Osteocyte (in vitro differentiated cells): ENCODE results near the gene DEK. TPM values are rescaled to one million over a fixed set of nuclear protein-coding genes. Genes with fewer than 3 reads are reported as not detected.
"Not testable (repeated sequence)": the region's sequence is repeated elsewhere in the genome, so short reads cannot be mapped to it uniquely, and the experiment has no call there.

ENCODE experiments used
- DNase-seq: peaks from one replicate; pipeline ENCODE4 v3.0.0; 2021; ENCODE audit warnings: mixed read lengths; ENCODE audit not compliant: unreplicated experiment; ENCODE audit errors: extremely low spot score
- H3K27ac Mint-ChIP-seq: one replicate; pipeline ENCODE4 v1.8.0; 2021; ENCODE audit warnings: mild to moderate bottlenecking, mixed read lengths; ENCODE audit not compliant: unreplicated experiment
- H3K27me3 Mint-ChIP-seq: one replicate; pipeline ENCODE4 v1.8.0; 2021; ENCODE audit warnings: mixed read lengths; ENCODE audit not compliant: unreplicated experiment
- H3K36me3 Mint-ChIP-seq: one replicate; pipeline ENCODE4 v1.8.0; 2021; ENCODE audit warnings: mixed read lengths; ENCODE audit not compliant: unreplicated experiment
- H3K4me1 Mint-ChIP-seq: one replicate; pipeline ENCODE4 v1.8.0; 2021; ENCODE audit warnings: mixed read lengths; ENCODE audit not compliant: unreplicated experiment
- H3K4me3 Mint-ChIP-seq: one replicate; pipeline ENCODE4 v1.8.0; 2021; ENCODE audit warnings: mild to moderate bottlenecking, moderate library complexity, mixed read lengths; ENCODE audit not compliant: unreplicated experiment
- H3K9me3 Mint-ChIP-seq: one replicate; pipeline ENCODE4 v1.8.0; 2021; ENCODE audit warnings: mixed read lengths; ENCODE audit not compliant: unreplicated experiment
- CTCF ChIP-seq: fragments of 200-600 bp; sonication (generic); IDR thresholded peaks from 2 replicates; pipeline ENCODE4 v1.5.0; 2021; ENCODE audit warnings: antibody characterized with exemption, mild to moderate bottlenecking, moderate library complexity
- total RNA-seq: library from RNA; stranded (reverse); gene quantifications from 2 replicates; pipeline ENCODE4 v1.2.1, GENCODE V29; 2021

DEK gene
- total RNA-seq, 1 donor from 2014 or later: 62.1 TPM

- Mint-ChIP-seq H3K9me3 (peaks cover 18% of the 10 kb centered on the region), H3K4me1 (peaks cover 12% of the 10 kb centered on the region), H3K27ac (peak overlapping the region; percentile 67), H3K36me3 (peaks cover 65% of the 10 kb centered on the region)
- not testable (repeated sequence) for DNase-seq, H3K4me3 Mint-ChIP-seq, H3K27me3 Mint-ChIP-seq
Observed at GRCh38 chr6:18227166-18227565, 37.2 kb downstream of the DEK start.

GRCh38 chr6:18226451-18227105 lies 37.8 kb downstream of the DEK start:
- Mint-ChIP-seq H3K27ac (peak overlapping the region; percentile 67), H3K9me3 (peaks cover 13% of the 10 kb centered on the region), H3K36me3 (peaks cover 65% of the 10 kb centered on the region), H3K4me1 (peaks cover 12% of the 10 kb centered on the region)
- not testable (repeated sequence) for DNase-seq, H3K4me3 Mint-ChIP-seq, H3K27me3 Mint-ChIP-seq

GRCh38 chr6:18221288-18221615 lies 43.1 kb downstream of the DEK start:
- no peaks in the 10 kb centered on the region for H3K27me3 Mint-ChIP-seq
- no peak overlapping the region for H3K27ac Mint-ChIP-seq
- peaks cover 9% of the 10 kb centered on the region for H3K4me1 Mint-ChIP-seq
- H3K9me3 Mint-ChIP-seq: peaks cover 3% of the 10 kb centered on the region
- DNase-seq: no peak
- no peak overlapping the region for H3K4me3 Mint-ChIP-seq
- TF ChIP-seq CTCF: no peak
- H3K36me3 Mint-ChIP-seq: peaks cover 33% of the 10 kb centered on the region

- Mint-ChIP-seq H3K9me3 (peaks cover 3% of the 10 kb centered on the region), H3K36me3 (peaks cover 31% of the 10 kb centered on the region), H3K4me1 (peaks cover 10% of the 10 kb centered on the region), H3K4me3 (no peak overlapping the region), H3K27me3 (no peaks in the 10 kb centered on the region), H3K27ac (no peak overlapping the region)
- DNase-seq: no peak
- TF ChIP-seq CTCF: no peak
Observed at GRCh38 chr6:18219591-18219990, 44.7 kb downstream of the DEK start.

GRCh38 chr6:18218233-18218632 lies 46.1 kb downstream of the DEK start:
- no peak overlapping the region for H3K4me3 Mint-ChIP-seq
- H3K4me1 Mint-ChIP-seq: peaks cover 10% of the 10 kb centered on the region
- H3K36me3 Mint-ChIP-seq: peaks cover 38% of the 10 kb centered on the region
- TF ChIP-seq CTCF: no peak
- H3K27me3 Mint-ChIP-seq: no peaks in the 10 kb centered on the region
- no peak for DNase-seq
- peaks cover 3% of the 10 kb centered on the region for H3K9me3 Mint-ChIP-seq
- no peak overlapping the region for H3K27ac Mint-ChIP-seq

- H3K36me3 Mint-ChIP-seq: peaks cover 27% of the 10 kb centered on the region
- H3K27ac Mint-ChIP-seq: peak overlapping the region; percentile 51
- no peaks in the 10 kb centered on the region for H3K27me3 Mint-ChIP-seq
- H3K9me3 Mint-ChIP-seq: peaks cover 3% of the 10 kb centered on the region
- TF ChIP-seq CTCF: no peak
- DNase-seq: no peak
- H3K4me3 Mint-ChIP-seq: no peak overlapping the region
- H3K4me1 Mint-ChIP-seq: peaks cover 10% of the 10 kb centered on the region
Observed at GRCh38 chr6:18216411-18216810, 47.9 kb downstream of the DEK start.
